PC-3 (cell line): ENCODE measurements around the gene GPSM3. TPM values are rescaled to one million over a fixed set of nuclear protein-coding genes. Genes with fewer than 3 reads are reported as not detected.

Experiments
- ATAC-seq: fragments of 200-7000 bp; cut with Tn5 transposase; 2 replicates; pipeline ENCODE4 v1.9.1; 2020; ENCODE audit warnings: mild to moderate bottlenecking, moderate library complexity
- BruUV-seq: library from RNA; stranded (reverse); fragments of 400-500 nt; replicated peaks from 2 replicates; lab custom pipeline; 2021; lab: Mats Ljungman, UMichigan
- CTCF ChIA-PET: fragments of 300-600 bp; sonication (Branson Sonifier 250); formaldehyde crosslinking; loops from one replicate; lab custom pipeline; 2022; ENCODE audit warnings: antibody characterized with exemption; lab: Charles Lee
- POLR2A ChIA-PET: fragments of 300-600 bp; sonication (Branson Sonifier 250); formaldehyde crosslinking; loops from one replicate; lab custom pipeline; 2022; ENCODE audit warnings: antibody characterized with exemption; ENCODE audit not compliant: unreplicated experiment; lab: Charles Lee
- DNase-seq: peaks from one replicate; pipeline ENCODE4 v3.0.0-alpha.2; 2015
- H2AFZ ChIP-seq: fragments of 300-600 bp; sonication (generic); 2 replicates; pipeline ENCODE4 v1.6.0; 2016; ENCODE audit warnings: antibody characterized with exemption, low read length
- H3F3A ChIP-seq: fragments of 300-600 bp; sonication (generic); one replicate; pipeline ENCODE4 v1.6.0; 2017; ENCODE audit warnings: antibody characterized with exemption, low read length, control low read depth, mild to moderate bottlenecking; ENCODE audit not compliant: unreplicated experiment
- H3K27ac ChIP-seq: fragments of 300-600 bp; sonication (generic); 2 replicates; pipeline ENCODE4 v1.5.1; 2016; ENCODE audit warnings: mild to moderate bottlenecking, low read length
- H3K27me3 ChIP-seq: fragments of 300-600 bp; sonication (generic); 2 replicates; pipeline ENCODE4 v1.6.1; 2016; ENCODE audit warnings: low read length, mixed read lengths
- H3K36me3 ChIP-seq: fragments of 300-600 bp; sonication (generic); 2 replicates; pipeline ENCODE4 v1.6.1; 2016; ENCODE audit warnings: low read depth, mixed run types, low read length, mixed read lengths
- H3K4me1 ChIP-seq: fragments of 300-600 bp; sonication (generic); 2 replicates; pipeline ENCODE4 v1.5.1; 2016; ENCODE audit warnings: low read length; ENCODE audit not compliant: insufficient read depth
- H3K4me2 ChIP-seq: fragments of 300-600 bp; sonication (generic); 2 replicates; pipeline ENCODE4 v1.6.0; 2016; ENCODE audit warnings: low read length
- H3K4me3 ChIP-seq: fragments of 300-600 bp; sonication (generic); 2 replicates; pipeline ENCODE4 v1.5.1; 2016; ENCODE audit warnings: mild to moderate bottlenecking, low read length, mixed read lengths
- H3K79me2 ChIP-seq: fragments of 300-600 bp; sonication (generic); 2 replicates; pipeline ENCODE4 v1.6.1; 2017; ENCODE audit warnings: low read length, mixed read lengths
- H3K9ac ChIP-seq: fragments of 300-600 bp; sonication (generic); 2 replicates; pipeline ENCODE4 v1.6.0; 2016; ENCODE audit warnings: mild to moderate bottlenecking, low read length
- H3K9me2 ChIP-seq: fragments of 300-600 bp; sonication (generic); replicated peaks from 2 replicates; pipeline ENCODE4 v1.6.1; 2016; ENCODE audit warnings: mixed run types, low read length, mixed read lengths
- H3K9me3 ChIP-seq: fragments of 300-600 bp; sonication (generic); 2 replicates; pipeline ENCODE4 v1.6.1; 2016; ENCODE audit warnings: low read length, mixed read lengths
- H4K20me1 ChIP-seq: fragments of 300-600 bp; sonication (generic); 2 replicates; pipeline ENCODE4 v1.6.1; 2016; ENCODE audit warnings: low read length, mixed read lengths
- EZH2 ChIP-seq: fragments of 300-600 bp; sonication (generic); IDR thresholded peaks from one replicate; pipeline ENCODE4 v1.6.1; 2017; ENCODE audit warnings: antibody characterized with exemption, mild to moderate bottlenecking, low read length; ENCODE audit not compliant: unreplicated experiment
- EZH2phosphoT487 ChIP-seq: fragments of 300-600 bp; sonication (generic); IDR thresholded peaks from 2 replicates; pipeline ENCODE4 v1.6.1; 2018; ENCODE audit warnings: mild to moderate bottlenecking, antibody characterized with exemption, low read length, borderline replicate concordance
- intact Hi-C: fragments of 100-400 bp; cut with micrococcal nuclease; formaldehyde crosslinking; loops from 2 replicates; pipeline ENCODE4 v1.9.0; 2023
- total RNA-seq: library from RNA; depleted of rRNA; stranded (reverse); fragments of >200 nt; gene quantifications from 2 replicates; pipeline ENCODE4 v1.2.3, GENCODE V29; 2014
- TF ChIP-seq, protein P1 (sequence below): fragments of 300-600 bp; sonication (generic); conservative IDR thresholded peaks from 2 replicates; pipeline ENCODE4 v1.5.1; 2017; ENCODE audit warnings: antibody characterized with exemption, low read depth, mild to moderate bottlenecking, low read length

The GPSM3 gene
- total RNA-seq, 1 experiment from 2014 or later = 5.0 TPM

DNA sequence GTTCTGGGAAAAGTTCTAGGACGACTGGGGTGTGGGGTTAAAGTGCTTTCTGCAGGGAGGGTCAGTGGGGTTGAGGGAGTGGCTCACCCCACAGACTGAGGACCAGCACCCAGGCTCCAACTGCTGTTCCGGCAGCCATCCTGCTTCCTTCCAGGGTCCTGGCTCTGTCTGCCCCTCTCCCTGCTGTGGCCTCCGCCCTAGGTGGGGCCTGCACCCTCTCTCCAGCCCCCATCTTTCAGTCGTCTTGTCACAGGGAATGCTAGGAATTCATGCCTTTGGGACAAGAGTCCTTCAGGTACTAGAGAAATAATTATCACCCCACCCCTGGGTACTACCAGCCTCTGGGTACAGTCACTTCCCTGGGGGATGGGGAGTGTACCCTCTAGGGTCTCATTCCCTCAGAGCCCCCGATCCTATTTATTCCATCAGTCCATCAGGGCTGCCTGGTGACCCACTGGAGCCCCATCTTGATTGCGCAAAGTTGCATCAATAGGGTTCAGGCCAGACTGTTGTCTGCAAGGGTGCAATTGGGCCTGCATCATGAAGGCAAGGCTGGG is 8.3 kb downstream of the GPSM3 start, which contains the start of gene AGER:
Gene AGER (minus strand): TSS at position 170 of the 557 bp plus-strand sequence. CDS start 31 bp downstream, at position 139.
- H3K27me3 ChIP-seq = no peaks in the 10 kb centered on the region
- H3K9ac ChIP-seq = no peak within 1 kb of the TSS
- H3K36me3 ChIP-seq = peaks cover 5% of the 10 kb centered on the region
- H4K20me1 ChIP-seq = no peaks in the 10 kb centered on the region
- no peak within 1 kb of the TSS for H3K4me2 ChIP-seq
- no peaks in the 10 kb centered on the region for H3K9me2 ChIP-seq
- no peak within 1 kb of the TSS for H3K27ac ChIP-seq
- no peaks in the 10 kb centered on the region for H3F3A ChIP-seq
- H3K9me3 ChIP-seq = no peaks in the 10 kb centered on the region
- no peak within 1 kb of the TSS for H2AFZ ChIP-seq
- ChIA-PET POLR2A (no interaction called here), CTCF (no interaction called here)
- TF ChIP-seq, protein P1, sequence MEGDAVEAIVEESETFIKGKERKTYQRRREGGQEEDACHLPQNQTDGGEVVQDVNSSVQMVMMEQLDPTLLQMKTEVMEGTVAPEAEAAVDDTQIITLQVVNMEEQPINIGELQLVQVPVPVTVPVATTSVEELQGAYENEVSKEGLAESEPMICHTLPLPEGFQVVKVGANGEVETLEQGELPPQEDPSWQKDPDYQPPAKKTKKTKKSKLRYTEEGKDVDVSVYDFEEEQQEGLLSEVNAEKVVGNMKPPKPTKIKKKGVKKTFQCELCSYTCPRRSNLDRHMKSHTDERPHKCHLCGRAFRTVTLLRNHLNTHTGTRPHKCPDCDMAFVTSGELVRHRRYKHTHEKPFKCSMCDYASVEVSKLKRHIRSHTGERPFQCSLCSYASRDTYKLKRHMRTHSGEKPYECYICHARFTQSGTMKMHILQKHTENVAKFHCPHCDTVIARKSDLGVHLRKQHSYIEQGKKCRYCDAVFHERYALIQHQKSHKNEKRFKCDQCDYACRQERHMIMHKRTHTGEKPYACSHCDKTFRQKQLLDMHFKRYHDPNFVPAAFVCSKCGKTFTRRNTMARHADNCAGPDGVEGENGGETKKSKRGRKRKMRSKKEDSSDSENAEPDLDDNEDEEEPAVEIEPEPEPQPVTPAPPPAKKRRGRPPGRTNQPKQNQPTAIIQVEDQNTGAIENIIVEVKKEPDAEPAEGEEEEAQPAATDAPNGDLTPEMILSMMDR = no peak
- TF ChIP-seq EZH2 (no peak), EZH2phosphoT487 (no peak)
- H3K4me1 ChIP-seq = peaks cover 13% of the 10 kb centered on the region
- peaks cover 13% of the 10 kb centered on the region for H3K79me2 ChIP-seq
- DNase-seq = no peak
- ATAC-seq = no peak
- intact Hi-C loops = no loop called here
- no peak within 1 kb of the TSS for H3K4me3 ChIP-seq
- BruUV-seq = no TSS peak

DNA sequence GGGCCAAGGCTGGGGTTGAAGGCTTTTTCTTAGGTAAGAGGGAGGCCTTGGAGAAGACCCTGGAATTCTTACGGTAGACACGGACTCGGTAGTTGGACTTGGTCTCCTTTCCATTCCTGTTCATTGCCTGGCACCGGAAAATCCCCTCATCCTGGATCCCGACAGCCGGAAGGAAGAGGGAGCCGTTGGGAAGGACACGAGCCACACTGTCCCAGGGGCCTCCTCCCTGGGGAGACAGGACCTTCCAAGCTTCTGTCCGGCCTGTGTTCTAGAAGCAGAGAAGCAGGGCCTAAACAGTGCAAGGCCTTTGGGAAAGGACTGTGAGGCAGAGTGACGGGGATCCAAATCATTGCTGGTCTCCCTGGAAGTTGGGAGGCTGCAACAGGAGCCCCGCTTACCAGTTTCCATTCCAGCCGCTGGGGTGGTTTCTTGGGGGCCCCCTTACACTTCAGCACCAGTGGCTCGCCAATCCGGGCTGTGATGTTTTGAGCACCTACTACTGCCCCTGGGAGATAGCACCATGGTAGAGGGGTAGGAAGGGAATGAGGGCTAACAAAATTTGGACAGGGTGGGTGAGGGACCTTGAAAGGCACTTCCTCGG is 8.9 kb downstream of the GPSM3 start:
- Histone ChIP-seq H3K79me2 (peaks cover 13% of the 10 kb centered on the region), H3K9me2 (no peaks in the 10 kb centered on the region), H3K4me1 (peaks cover 10% of the 10 kb centered on the region), H3K27me3 (no peaks in the 10 kb centered on the region), H2AFZ (no peak overlapping the region), H3K4me3 (no peak overlapping the region), H3K9me3 (no peaks in the 10 kb centered on the region), H3K9ac (no peak overlapping the region), H3F3A (no peaks in the 10 kb centered on the region), H3K27ac (no peak overlapping the region), H4K20me1 (no peaks in the 10 kb centered on the region), H3K36me3 (peaks cover 5% of the 10 kb centered on the region), H3K4me2 (no peak overlapping the region)
- ChIA-PET CTCF (no interaction called here), POLR2A (no interaction called here)
- TF ChIP-seq EZH2 (no peak), EZH2phosphoT487 (no peak)
- TF ChIP-seq, protein P1 = no peak
- BruUV-seq = no TSS peak
- DNase-seq (no peak), ATAC-seq (no peak)
- intact Hi-C loops = no loop called here

DNA sequence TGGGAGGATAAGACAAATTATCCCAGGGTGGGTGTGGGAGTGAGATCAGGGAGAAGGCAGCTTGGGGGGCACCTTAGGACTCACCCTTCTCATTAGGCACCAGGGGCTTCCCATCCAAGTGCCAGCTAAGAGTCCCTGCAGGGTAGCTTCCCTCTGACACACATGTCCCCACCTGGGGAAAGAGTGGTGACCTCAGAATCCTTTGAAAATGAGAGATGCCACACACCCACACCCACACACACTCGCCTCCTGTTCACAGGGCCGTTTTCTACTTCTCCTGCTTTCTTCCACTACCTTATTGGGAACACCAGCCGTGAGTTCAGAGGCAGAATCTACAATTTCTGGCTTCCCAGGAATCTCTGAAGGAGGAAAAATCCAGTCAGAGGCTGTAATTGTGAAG is 9.4 kb downstream of the GPSM3 start:
- H4K20me1 ChIP-seq = no peaks in the 10 kb centered on the region
- ChIA-PET POLR2A (interaction anchor here (0.5 kb wide), 1 partner anchor 14 kb away, joined by 3 read pairs; no protein-coding TSS in a partner anchor), CTCF (no interaction called here)
- peaks cover 8% of the 10 kb centered on the region for H3K4me1 ChIP-seq
- ATAC-seq (no peak), DNase-seq (no peak)
- no peaks in the 10 kb centered on the region for H3K27me3 ChIP-seq
- H3K4me2 ChIP-seq = no peak overlapping the region
- H3K27ac ChIP-seq = no peak overlapping the region
- peaks cover 12% of the 10 kb centered on the region for H3K79me2 ChIP-seq
- BruUV-seq = no TSS peak
- no peak overlapping the region for H3K9ac ChIP-seq
- H2AFZ ChIP-seq = no peak overlapping the region
- peaks cover 5% of the 10 kb centered on the region for H3K36me3 ChIP-seq
- H3F3A ChIP-seq = no peaks in the 10 kb centered on the region
- H3K9me3 ChIP-seq = no peaks in the 10 kb centered on the region
- TF ChIP-seq, protein P1 = no peak
- TF ChIP-seq EZH2 (no peak), EZH2phosphoT487 (no peak)
- no peak overlapping the region for H3K4me3 ChIP-seq
- no peaks in the 10 kb centered on the region for H3K9me2 ChIP-seq
- intact Hi-C loops = no loop called here
